ENCODE measurements around the gene KCNJ1.

The KCNJ1 gene

GRCh38 chr11:128867277-128867676 lies at the start of gene KCNJ1:
Gene KCNJ1, minus strand, starts transcription at chr11:128867296. Its CDS starts 27,053 bp downstream, at chr11:128840243.
- DNase-seq = no peak

- DNase-seq = no peak
These were observed 49.6 kb upstream of the KCNJ1 start for GRCh38 chr11:128916681-128917080.

GRCh38 chr11:128916037-128916572 lies 49.0 kb upstream of the KCNJ1 start:
- no peak for DNase-seq

GRCh38 chr11:128915149-128915521 lies 48.0 kb upstream of the KCNJ1 start:
- DNase-seq = no peak

GRCh38 chr11:128914216-128915148 lies 47.4 kb upstream of the KCNJ1 start:
- no peak for DNase-seq

- DNase-seq = no peak
These were observed 46.7 kb upstream of the KCNJ1 start for GRCh38 chr11:128913806-128914205.

- no peak for DNase-seq
These were observed 44.6 kb upstream of the KCNJ1 start for GRCh38 chr11:128911701-128912100.

GRCh38 chr11:128911239-128911638 lies 44.1 kb upstream of the KCNJ1 start:
- DNase-seq = no peak

GRCh38 chr11:128910576-128910975 lies 43.5 kb upstream of the KCNJ1 start:
- no peak for DNase-seq

GRCh38 chr11:128909438-128910125 lies 42.5 kb upstream of the KCNJ1 start:
- DNase-seq = no peak

GRCh38 chr11:128908391-128909246 lies 41.5 kb upstream of the KCNJ1 start:
- DNase-seq = peak; percentile 50

GRCh38 chr11:128907585-128907984 lies 40.5 kb upstream of the KCNJ1 start:
- DNase-seq = no peak

- DNase-seq = no peak
These were observed 39.3 kb upstream of the KCNJ1 start for GRCh38 chr11:128906185-128907050.

GRCh38 chr11:128905345-128906184 lies 38.5 kb upstream of the KCNJ1 start:
- DNase-seq = peak; percentile 55

GRCh38 chr11:128904656-128905344 lies 37.7 kb upstream of the KCNJ1 start:
- DNase-seq = peak; percentile 62

GRCh38 chr11:128904303-128904655 lies 37.2 kb upstream of the KCNJ1 start:
- DNase-seq = no peak

GRCh38 chr11:128903248-128904061 lies 36.4 kb upstream of the KCNJ1 start:
- no peak for DNase-seq

GRCh38 chr11:128902515-128903066 lies 35.5 kb upstream of the KCNJ1 start:
- DNase-seq = no peak

Measured in right hindlimb (tissue), 1 donor.